Gastroesophageal sphincter (tissue), 4 donors: ENCODE data around the gene ZSCAN29. TPM values are rescaled to one million over a fixed set of nuclear protein-coding genes. Genes with fewer than 3 reads are reported as not detected.

Experiments used
- ATAC-seq: fragments of 150-250 bp; one replicate; pipeline ENCODE4 v1.9.1; 2016; ENCODE audit warnings: mild to moderate bottlenecking, moderate library complexity
- H3K27ac ChIP-seq, 4 donors: fragments of 200-600 bp; sonication (generic) in 3 of 4; 1 replicate in 3 of 4; 2 replicates in 1 of 4; pipeline ENCODE4 v1.5.1; 2016 to 2019
- H3K27me3 ChIP-seq: fragments of 200-600 bp; sonication (generic); one replicate; pipeline ENCODE4 v1.5.1; 2019
- H3K36me3 ChIP-seq, 2 donors: fragments of 200-600 bp; sonication (generic); one replicate each; pipeline ENCODE4 v1.5.1; 2019; ENCODE audit warnings: control low read depth in 1 of 2
- H3K4me1 ChIP-seq, 3 donors: fragments of 200-600 bp; sonication (generic); 1 replicate in 2 of 3; 2 replicates in 1 of 3; pipeline ENCODE4 v1.5.1; 2016 to 2019; ENCODE audit warnings: control low read depth in 2 of 3
- H3K4me3 ChIP-seq, 2 donors: fragments of 200-600 bp; sonication (generic); one replicate each; pipeline ENCODE4 v1.5.1; 2019; ENCODE audit warnings: mild to moderate bottlenecking in 1 of 2, moderate library complexity in 1 of 2
- H3K9me3 ChIP-seq, 3 donors: fragments of 200-600 bp; sonication (generic); one replicate each; pipeline ENCODE4 v1.5.1; 2017 to 2019; ENCODE audit warnings: control low read depth in 2 of 3
- CTCF ChIP-seq, 4 experiments: fragments of 200-600 bp in 2 of 4; fragments of 450-650 bp in 2 of 4; sonication (generic) in 1 of 4; IDR thresholded peaks; one replicate each; pipeline ENCODE4 v1.5.1; 2017 to 2019; ENCODE audit warnings: antibody characterized with exemption in 4 of 4, mild to moderate bottlenecking in 2 of 4, moderate library complexity in 2 of 4
- EP300 ChIP-seq: sonication (generic); formaldehyde crosslinking; IDR thresholded peaks from one replicate; pipeline ENCODE4 v1.6.1; 2017; ENCODE audit warnings: antibody characterized with exemption, mild to moderate bottlenecking
- POLR2A ChIP-seq, 2 donors: fragments of 450-650 bp; IDR thresholded peaks; one replicate each; pipeline ENCODE4 v1.6.1; 2017; ENCODE audit warnings: antibody characterized with exemption in 2 of 2, mild to moderate bottlenecking in 2 of 2, moderate library complexity in 1 of 2
- POLR2AphosphoS5 ChIP-seq: sonication (generic); formaldehyde crosslinking; IDR thresholded peaks from one replicate; pipeline ENCODE4 v1.6.1; 2017; ENCODE audit warnings: antibody characterized with exemption
- WGBS, 2 donors: methylation state at CpG; one replicate each; pipeline ENCODE4 v1.1.5; 2018; ENCODE audit warnings: low coverage in 1 of 2; 5-methylcytosine and 5-hydroxymethylcytosine counted together
- total RNA-seq, 4 donors: library from RNA; depleted of rRNA; stranded (reverse); fragments of >200 nt; gene quantifications; one replicate each; pipeline ENCODE4 v1.1.0, GENCODE V29; 2016

ZSCAN29 gene
- 10 to 100 TPM; 18.0 to 30.7 (median 22.3) TPM for total RNA-seq

GRCh38 chr15:43370975-43371974 lies at the start of gene ZSCAN29, which contains the start of gene TUBGCP4:
TSS of gene ZSCAN29 (minus strand) at chr15:43371043. CDS start at chr15:43369913, 1,130 bp downstream.
TSS of gene TUBGCP4 (plus strand) at chr15:43371101. CDS start at chr15:43371355, 254 bp downstream.
- WGBS, 2 donors: 13 to 18% methylated on average over 6 to 10 of the region's 66 CpGs
- Histone ChIP-seq H3K4me3 (peak within 1 kb of the TSS; percentile 78 to 90), H3K9me3 (no peaks in the 10 kb centered on the region), H3K27me3 (no peaks in the 10 kb centered on the region), H3K27ac (peak within 1 kb of the TSS; percentile 45 to 85 (median 77)), H3K4me1 (peaks cover 0 to 45% (median 14%) of the 10 kb centered on the region in 3 donors), H3K36me3 (peaks cover 0 to 20% of the 10 kb centered on the region in 2 donors)
- TF ChIP-seq EP300 (no peak), POLR2AphosphoS5 (no peak), CTCF (IDR thresholded peaks at IDR 0.05) (peak in 1 of 4 experiments; percentile 41), POLR2A (IDR thresholded peaks at IDR 0.05) (peak; percentile 36 to 39)
- peak; percentile 93 for ATAC-seq

- no peak overlapping the region for H3K4me3 ChIP-seq
- no peak overlapping the region for H3K27ac ChIP-seq
- H3K27me3 ChIP-seq: no peaks in the 10 kb centered on the region
- no peaks in the 10 kb centered on the region for H3K9me3 ChIP-seq
- no peaks in the 10 kb centered on the region for H3K4me1 ChIP-seq
- 77% methylated on average over 7 of the region's 10 CpGs; no CpG with 5 or more reads in 1 of the 2 donors for WGBS, 2 donors
- H3K36me3 ChIP-seq: peaks cover 0 to 99% of the 10 kb centered on the region in 2 donors
- TF ChIP-seq CTCF (IDR thresholded peaks at IDR 0.05): no peak
- no peak for TF ChIP-seq POLR2AphosphoS5
- TF ChIP-seq EP300: no peak
- TF ChIP-seq POLR2A (IDR thresholded peaks at IDR 0.05): no peak
- no peak for ATAC-seq
Measured at GRCh38 chr15:43420435-43420834, 49.6 kb upstream of the ZSCAN29 start.

GRCh38 chr15:43414196-43414595 lies 43.4 kb upstream of the ZSCAN29 start:
- Histone ChIP-seq H3K27me3 (no peaks in the 10 kb centered on the region), H3K36me3 (peaks cover 3 to 99% of the 10 kb centered on the region in 2 donors), H3K4me1 (no peaks in the 10 kb centered on the region), H3K4me3 (no peak overlapping the region), H3K9me3 (no peaks in the 10 kb centered on the region), H3K27ac (no peak overlapping the region)
- ATAC-seq: no peak
- TF ChIP-seq POLR2AphosphoS5: no peak
- no peak for TF ChIP-seq CTCF (IDR thresholded peaks at IDR 0.05)
- TF ChIP-seq POLR2A (IDR thresholded peaks at IDR 0.05): no peak
- no peak for TF ChIP-seq EP300

GRCh38 chr15:43412096-43412495 lies 41.3 kb upstream of the ZSCAN29 start:
- TF ChIP-seq POLR2A (IDR thresholded peaks at IDR 0.05) (no peak), POLR2AphosphoS5 (no peak), EP300 (no peak), CTCF (IDR thresholded peaks at IDR 0.05) (no peak)
- peaks cover 3 to 100% of the 10 kb centered on the region in 2 donors for H3K36me3 ChIP-seq
- no peaks in the 10 kb centered on the region for H3K4me1 ChIP-seq
- no peak for ATAC-seq
- H3K9me3 ChIP-seq: no peaks in the 10 kb centered on the region
- no peak overlapping the region for H3K4me3 ChIP-seq
- H3K27ac ChIP-seq: no peak overlapping the region
- 100% methylated on average over 1 of the region's 1 CpG; no CpG with 5 or more reads in 1 of the 2 donors for WGBS, 2 donors
- H3K27me3 ChIP-seq: no peaks in the 10 kb centered on the region
